HepG2 (cell line): ENCODE measurements around the gene HNF1B. TPM values are rescaled to one million over a fixed set of nuclear protein-coding genes. Genes with fewer than 3 reads are reported as not detected.

ENCODE experiments used
- CBX1 ChIP-seq: IDR thresholded peaks from one replicate; pipeline ENCODE4 v1.6.1; 2016; ENCODE audit warnings: antibody characterized with exemption, low read depth
- CHCHD3 ChIP-seq: sonication (generic); formaldehyde crosslinking; IDR thresholded peaks from 2 replicates; pipeline ENCODE4 v1.8.0; 2022; ENCODE audit warnings: mild to moderate bottlenecking, missing genetic modification reagents, moderate library complexity
- CREBL2 ChIP-seq: sonication (generic); formaldehyde crosslinking; IDR thresholded peaks from 2 replicates; pipeline ENCODE4 v1.8.1; 2023; ENCODE audit warnings: missing genetic modification reagents, mild to moderate bottlenecking, borderline replicate concordance
- DPF2 ChIP-seq: sonication (generic); formaldehyde crosslinking; IDR thresholded peaks from 2 replicates; pipeline ENCODE4 v1.4.0; 2020; ENCODE audit warnings: mild to moderate bottlenecking, low read depth, missing genetic modification reagents, borderline replicate concordance
- FOXA1 ChIP-seq, 2 experiments: fragments of 450-650 bp in 1 of 2; sonication (generic) in 1 of 2; formaldehyde crosslinking in 1 of 2; IDR thresholded peaks; 2 replicates each; pipeline versions ENCODE4 v1.4.0 to v1.6.1; 2016 to 2020; ENCODE audit warnings: missing genetic modification reagents in 1 of 2
- GLI4 ChIP-seq: sonication (generic); formaldehyde crosslinking; IDR thresholded peaks from 2 replicates; pipeline ENCODE4 v1.5.1; 2020; ENCODE audit warnings: missing genetic modification reagents, mild to moderate bottlenecking, moderate library complexity, borderline replicate concordance
- HNRNPK ChIP-seq: fragments of 200-400 bp; formaldehyde crosslinking; IDR thresholded peaks from 2 replicates; pipeline ENCODE4 v1.6.1; 2018; ENCODE audit warnings: low read length, low read depth, moderate library complexity, mild to moderate bottlenecking; ENCODE audit not compliant: poor library complexity, severe bottlenecking
- HNRNPLL ChIP-seq: fragments of 200-400 bp; formaldehyde crosslinking; IDR thresholded peaks from 2 replicates; pipeline ENCODE4 v1.6.1; 2017; ENCODE audit warnings: mild to moderate bottlenecking, low read depth, low read length; ENCODE audit not compliant: poor library complexity, severe bottlenecking
- MEF2D ChIP-seq: sonication (generic); formaldehyde crosslinking; IDR thresholded peaks from 2 replicates; pipeline ENCODE4 v1.5.1; 2020; ENCODE audit warnings: mild to moderate bottlenecking, missing genetic modification reagents
- NFE2 ChIP-seq: sonication (generic); formaldehyde crosslinking; IDR thresholded peaks from 2 replicates; pipeline ENCODE4 v1.4.0; 2020; ENCODE audit warnings: missing genetic modification reagents
- PHF8 ChIP-seq: sonication (generic); formaldehyde crosslinking; IDR thresholded peaks from 2 replicates; pipeline ENCODE4 v1.5.0; 2020; ENCODE audit warnings: missing genetic modification reagents
- RBM22 ChIP-seq: fragments of 200-400 bp; formaldehyde crosslinking; optimal IDR thresholded peaks from 2 replicates; pipeline ENCODE3; 2017; ENCODE audit warnings: mild to moderate bottlenecking, low read length, moderate library complexity
- SPEN ChIP-seq: sonication (generic); formaldehyde crosslinking; IDR thresholded peaks from 2 replicates; pipeline ENCODE4 v1.5.1; 2020; ENCODE audit warnings: low read depth, mild to moderate bottlenecking, missing genetic modification reagents
- THRA ChIP-seq: sonication (generic); formaldehyde crosslinking; IDR thresholded peaks from 2 replicates; pipeline ENCODE4 v1.4.0; 2020; ENCODE audit warnings: missing genetic modification reagents, borderline replicate concordance
- ZNF235 ChIP-seq: sonication (generic); formaldehyde crosslinking; IDR thresholded peaks from 2 replicates; pipeline ENCODE4 v1.8.1; 2023; ENCODE audit warnings: mild to moderate bottlenecking, missing genetic modification reagents, borderline replicate concordance
- ZNF503 ChIP-seq: sonication (generic); formaldehyde crosslinking; IDR thresholded peaks from 2 replicates; pipeline ENCODE4 v1.4.0; 2020; ENCODE audit warnings: missing genetic modification reagents
- ZNF547 ChIP-seq: sonication (generic); formaldehyde crosslinking; IDR thresholded peaks from 2 replicates; pipeline ENCODE4 v1.5.1; 2020; ENCODE audit warnings: mild to moderate bottlenecking, missing genetic modification reagents
- ZNF570 ChIP-seq: sonication (generic); formaldehyde crosslinking; IDR thresholded peaks from 2 replicates; pipeline ENCODE4 v1.4.0; 2020; ENCODE audit warnings: mild to moderate bottlenecking, missing genetic modification reagents, borderline replicate concordance
- ZNF768 ChIP-seq: sonication (generic); formaldehyde crosslinking; IDR thresholded peaks from 2 replicates; pipeline ENCODE4 v1.4.0; 2020; ENCODE audit warnings: missing genetic modification reagents
- ZSCAN29 ChIP-seq: sonication (generic); formaldehyde crosslinking; conservative IDR thresholded peaks from 2 replicates; pipeline ENCODE4 v1.4.0; 2020; ENCODE audit warnings: mild to moderate bottlenecking, missing genetic modification reagents
- polyA plus RNA-seq, 8 experiments: library from polyadenylated mRNA; depleted of rRNA in 3 of 8; stranded (reverse) in 7 of 8; unstranded in 1 of 8; fragments of >200 nt; fragmentation: Illumina TruSeq in 4 of 8; extraction: Trizol in 4 of 8; gene quantifications; 2 replicates each; pipeline versions ENCODE4 v1.2.1 to v1.2.3, GENCODE V29; 2011 to 2016; ENCODE audit warnings: low read depth in 4 of 8, missing spikeins in 1 of 8, mixed read lengths in 1 of 8; ENCODE audit not compliant: insufficient read depth in 1 of 8
- total RNA-seq, 5 experiments: library from RNA; depleted of rRNA; stranded (reverse); fragments of >200 nt; fragmentation: Illumina TruSeq; extraction: Trizol; gene quantifications; 2 replicates each; pipeline ENCODE4 v1.2.3, GENCODE V29; 2016; ENCODE audit warnings: low read depth in 1 of 5
- TF ChIP-seq, protein P1 (sequence below): sonication (generic); formaldehyde crosslinking; IDR thresholded peaks from 2 replicates; pipeline ENCODE4 v1.5.0; 2020; ENCODE audit warnings: mild to moderate bottlenecking, missing genetic modification reagents
- TF ChIP-seq, protein P2 (sequence below): sonication (generic); formaldehyde crosslinking; IDR thresholded peaks from 2 replicates; pipeline ENCODE4 v1.5.0; 2020; ENCODE audit warnings: missing genetic modification reagents

HNF1B gene
- total and polyA plus RNA-seq, 2 of the 13 experiments (the other 11 are each of a cell fraction or from before 2014, with no cell fraction given) = 1.9 to 5.3 TPM

GRCh38 chr17:37743875-37744632, 805 bp downstream of the HNF1B start (continued):
- TF ChIP-seq CREBL2 (no peak), ZNF235 (no peak), CHCHD3 (CRISPR knock-in tag) (no peak), MEF2D (CRISPR knock-in tag) (0 out of 2 replicates have a peak, but pooled peaks have one; percentile 1), NFE2 (CRISPR knock-in tag) (no peak), ZNF547 (CRISPR knock-in tag) (peak; percentile 43; the same call in 1 of the 2 replicates), FOXA1 (IDR thresholded peaks at IDR 0.05) (no peak), FOXA1 (CRISPR knock-in tag; IDR thresholded peaks at IDR 0.05) (no peak), SPEN (CRISPR knock-in tag) (no peak), CBX1 (no peak), PHF8 (CRISPR knock-in tag) (no peak; the same call in 1 of the 2 replicates), ZSCAN29 (CRISPR knock-in tag) (peak; percentile 65; the same call in 1 of the 2 replicates), GLI4 (CRISPR knock-in tag) (no peak), DPF2 (CRISPR knock-in tag) (no peak), ZNF570 (no peak), RBM22 (no peak), ZNF768 (CRISPR knock-in tag) (peak; percentile 21; the same call in 1 of the 2 replicates), THRA (CRISPR knock-in tag) (no peak), ZNF503 (CRISPR knock-in tag) (no peak), HNRNPLL (peak; percentile 24), HNRNPK (no peak)
- TF ChIP-seq, protein P1, sequence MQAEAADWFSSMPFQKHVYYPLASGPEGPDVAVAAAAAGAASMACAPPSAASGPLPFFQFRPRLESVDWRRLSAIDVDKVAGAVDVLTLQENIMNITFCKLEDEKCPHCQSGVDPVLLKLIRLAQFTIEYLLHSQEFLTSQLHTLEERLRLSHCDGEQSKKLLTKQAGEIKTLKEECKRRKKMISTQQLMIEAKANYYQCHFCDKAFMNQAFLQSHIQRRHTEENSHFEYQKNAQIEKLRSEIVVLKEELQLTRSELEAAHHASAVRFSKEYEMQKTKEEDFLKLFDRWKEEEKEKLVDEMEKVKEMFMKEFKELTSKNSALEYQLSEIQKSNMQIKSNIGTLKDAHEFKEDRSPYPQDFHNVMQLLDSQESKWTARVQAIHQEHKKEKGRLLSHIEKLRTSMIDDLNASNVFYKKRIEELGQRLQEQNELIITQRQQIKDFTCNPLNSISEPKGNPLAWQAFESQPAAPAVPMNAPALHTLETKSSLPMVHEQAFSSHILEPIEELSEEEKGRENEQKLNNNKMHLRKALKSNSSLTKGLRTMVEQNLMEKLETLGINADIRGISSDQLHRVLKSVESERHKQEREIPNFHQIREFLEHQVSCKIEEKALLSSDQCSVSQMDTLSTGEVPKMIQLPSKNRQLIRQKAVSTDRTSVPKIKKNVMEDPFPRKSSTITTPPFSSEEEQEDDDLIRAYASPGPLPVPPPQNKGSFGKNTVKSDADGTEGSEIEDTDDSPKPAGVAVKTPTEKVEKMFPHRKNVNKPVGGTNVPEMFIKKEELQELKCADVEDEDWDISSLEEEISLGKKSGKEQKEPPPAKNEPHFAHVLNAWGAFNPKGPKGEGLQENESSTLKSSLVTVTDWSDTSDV (CRISPR knock-in tag) = peak; percentile 60; the same call in 1 of the 2 replicates
- TF ChIP-seq, protein P2, sequence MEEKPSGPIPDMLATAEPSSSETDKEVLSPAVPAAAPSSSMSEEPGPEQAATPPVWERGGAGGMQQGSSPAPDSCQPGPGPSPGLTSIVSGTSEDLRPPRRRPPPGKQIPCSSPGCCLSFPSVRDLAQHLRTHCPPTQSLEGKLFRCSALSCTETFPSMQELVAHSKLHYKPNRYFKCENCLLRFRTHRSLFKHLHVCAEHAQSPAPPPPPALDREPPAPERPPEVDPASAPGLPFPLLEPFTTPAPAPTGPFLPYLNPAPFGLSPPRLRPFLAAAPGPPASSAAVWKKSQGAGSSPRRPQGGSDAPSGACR = no peak
